Vein endothelial cell (primary cell): ENCODE data around the gene COL6A5. TPM values are rescaled to one million over a fixed set of nuclear protein-coding genes. Genes with fewer than 3 reads are reported as not detected.

Experiments used
- total RNA-seq: library from RNA; depleted of rRNA; stranded (reverse); fragments of >200 nt; gene quantifications from 2 replicates; pipeline ENCODE4 v1.2.3, GENCODE V29; 2012

COL6A5 gene
- total RNA-seq: not detected in 2 replicates

GRCh38 chr3:130345487-130346079 is at the start of gene COL6A5:
COL6A5 (plus strand) TSS chr3:130345672; CDS start chr3:130373639, 27,967 bp downstream.

GRCh38 chr3:130516645-130517512 is 171.4 kb downstream of the COL6A5 start, which contains the start of gene COL6A6:
COL6A6 (plus strand) TSS chr3:130517177; CDS start chr3:130560365, 43,188 bp downstream.

Other genes starting within 250 kb of the COL6A5 start
- gene COL6A6, start 171.5 kb downstream of the COL6A5 start, total RNA-seq: under 0.01 TPM in 1 of 2 replicates, not detected in the other